HG03045 (cell line): Measurements from ENCODE around the gene RTEL1.
"Not testable (repeated sequence)": the region's sequence is repeated elsewhere in the genome, so short reads cannot be mapped to it uniquely, and the experiment has no call there.

ENCODE experiments used
- ATAC-seq: cut with Tn5 transposase; IDR thresholded peaks from one replicate; pipeline ENCODE4 v1.9.1; 2021; ENCODE audit warnings: mild to moderate bottlenecking, moderate library complexity; ENCODE audit not compliant: unreplicated experiment

The RTEL1 gene

DNA sequence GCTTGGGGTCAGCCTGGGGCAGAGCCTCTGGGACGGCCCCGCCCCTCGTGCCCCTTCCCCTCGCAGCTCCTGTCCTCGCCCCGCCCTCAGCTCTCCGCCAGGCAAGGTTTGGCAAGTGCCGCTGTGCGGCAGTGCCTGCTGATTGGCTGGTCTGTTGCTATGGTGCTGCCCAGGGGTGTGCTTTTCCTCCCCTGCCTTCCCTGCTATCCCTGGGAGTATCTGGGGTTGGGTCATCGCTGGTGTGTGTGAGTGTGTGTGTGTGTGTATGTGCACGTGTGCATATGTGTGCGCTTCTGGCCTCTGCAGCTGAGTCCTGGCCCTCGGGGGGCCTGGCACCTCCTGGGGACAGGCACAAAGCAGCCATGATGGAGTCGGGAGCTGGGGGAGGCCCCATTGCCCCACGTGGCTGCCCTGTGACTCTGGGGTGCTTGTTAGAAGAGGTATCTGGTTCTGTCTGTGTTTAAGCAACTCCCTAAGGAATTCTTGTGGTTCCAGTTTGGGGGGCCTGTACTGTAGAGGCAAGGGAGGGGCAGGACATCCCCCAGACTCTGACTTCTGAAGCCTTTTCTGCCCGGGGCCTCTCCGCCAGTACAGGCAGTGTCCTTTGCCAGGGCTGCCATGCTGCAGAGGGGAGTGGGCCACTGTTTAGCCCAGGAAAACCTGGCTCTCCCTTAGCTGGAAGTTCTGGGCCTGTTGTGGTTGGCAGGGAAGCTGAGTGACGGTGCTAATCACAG lies 6.9 kb downstream of the RTEL1 start:
- ATAC-seq = no peak

DNA sequence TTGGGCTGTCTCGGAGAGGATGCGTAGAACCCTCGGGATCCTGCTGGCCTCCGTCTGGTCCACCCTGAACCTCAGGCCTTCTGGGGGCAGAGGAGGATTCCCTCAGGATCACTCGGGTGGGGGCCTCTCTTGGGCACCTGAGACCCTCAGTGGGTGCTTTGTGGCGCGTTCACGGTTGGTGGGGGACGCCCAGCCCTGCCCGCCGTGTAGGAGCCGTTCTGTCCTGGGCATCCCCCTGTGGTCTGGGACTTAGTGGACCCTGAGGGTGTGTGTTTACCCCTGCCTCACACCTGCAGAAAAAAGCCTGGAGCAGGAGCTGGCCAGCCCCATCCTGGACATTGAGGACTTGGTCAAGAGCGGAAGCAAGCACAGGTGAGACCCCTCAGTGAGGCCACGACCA lies 7.6 kb downstream of the RTEL1 start:
- ATAC-seq = no peak

DNA sequence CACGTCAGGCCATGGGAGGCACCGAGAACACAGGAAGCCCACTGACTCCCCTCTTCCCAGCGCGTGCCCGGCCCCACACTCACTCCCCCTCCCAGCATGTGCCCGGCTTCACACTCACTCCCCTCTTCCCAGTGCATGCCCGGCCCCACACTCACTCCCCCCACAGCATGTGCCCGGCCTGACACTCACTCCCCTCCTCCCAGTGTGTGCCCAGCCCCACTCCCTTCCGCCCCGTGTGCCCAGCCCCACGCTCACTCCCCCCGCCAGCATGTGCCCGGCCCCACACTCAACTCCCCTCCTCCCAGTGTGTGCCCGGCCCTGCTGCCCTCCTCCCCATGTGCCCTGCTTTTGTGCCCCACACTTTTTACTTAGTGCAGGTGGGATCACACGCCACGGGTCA lies 9.7 kb downstream of the RTEL1 start:
- no peak for ATAC-seq

DNA sequence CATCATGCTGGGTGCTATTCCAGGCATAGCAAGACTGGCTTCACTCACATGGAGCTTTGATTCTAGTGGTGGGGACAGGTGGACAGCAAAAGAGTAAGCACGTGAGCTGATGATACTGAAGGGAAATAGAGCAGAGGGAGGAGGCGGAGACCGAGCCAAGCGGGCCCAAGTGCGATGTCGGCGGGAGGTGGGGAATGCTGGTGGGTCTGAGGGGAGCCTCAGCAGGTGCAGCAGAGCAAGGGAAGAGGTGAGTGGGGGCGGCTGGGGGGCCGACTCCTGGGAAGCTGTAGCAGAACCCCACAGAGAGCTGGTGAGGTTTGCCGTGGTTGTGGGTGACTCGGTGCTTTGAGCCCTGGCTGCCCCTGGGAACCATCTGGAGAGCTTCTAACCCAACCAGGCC lies 10.2 kb downstream of the RTEL1 start:
- no peak for ATAC-seq

DNA sequence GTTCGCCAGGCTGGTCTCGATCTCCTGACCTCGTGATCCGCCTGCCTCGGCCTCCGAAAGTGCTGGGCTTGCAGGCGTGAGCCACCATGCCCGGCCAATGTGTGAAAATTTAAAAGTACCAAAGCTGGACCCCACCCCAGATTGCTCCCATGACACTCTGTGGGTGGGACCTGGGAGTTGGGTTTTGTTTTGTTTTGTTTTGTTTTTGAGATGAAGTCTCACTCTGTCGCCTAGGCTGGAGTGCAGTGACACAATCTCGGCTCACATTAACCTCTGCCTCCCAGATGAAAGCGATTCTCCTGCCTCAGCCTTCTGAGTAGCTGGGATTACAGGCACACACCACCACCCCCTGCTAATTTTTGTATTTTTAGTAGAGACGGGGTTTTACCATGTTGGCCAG lies 13.6 kb downstream of the RTEL1 start:
- not testable (repeated sequence) for ATAC-seq

DNA sequence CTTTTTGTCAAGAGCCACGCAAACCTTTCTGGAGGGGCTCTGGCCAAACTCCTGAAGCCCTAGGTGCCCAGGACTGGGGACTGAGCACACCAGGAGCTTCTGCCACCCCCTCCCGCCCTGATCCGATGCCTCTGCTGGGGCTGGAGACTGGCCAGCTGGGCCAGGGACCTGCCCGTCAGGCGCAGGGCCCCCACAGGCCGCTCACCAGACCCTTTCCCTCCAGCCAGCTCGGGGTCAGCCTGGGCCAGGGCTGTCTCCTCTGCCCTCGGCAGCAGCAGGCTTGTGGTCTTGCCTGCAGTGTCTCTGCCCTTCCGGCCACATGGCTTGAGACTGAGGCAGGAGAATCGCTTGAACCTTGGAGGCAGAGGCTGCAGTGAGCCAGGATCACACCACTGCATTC lies 14.6 kb downstream of the RTEL1 start:
- ATAC-seq = no peak

DNA sequence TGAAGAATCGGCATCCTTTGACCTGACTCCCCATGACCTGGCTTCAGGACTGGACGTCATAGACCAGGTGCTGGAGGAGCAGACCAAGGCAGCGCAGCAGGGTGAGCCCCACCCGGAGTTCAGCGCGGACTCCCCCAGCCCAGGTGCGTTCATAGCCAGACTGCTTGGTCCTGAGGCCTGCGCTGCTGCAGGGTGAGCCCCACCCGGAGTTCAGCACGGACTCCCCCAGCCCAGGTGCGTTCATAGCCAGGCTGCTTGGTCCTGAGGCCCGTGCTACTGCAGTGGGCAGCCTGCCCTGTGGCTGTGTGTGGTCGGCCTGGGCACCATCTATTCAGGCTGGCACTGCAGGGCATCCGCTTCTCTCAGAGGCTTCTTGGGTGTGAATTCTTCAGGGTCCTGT lies 15.8 kb downstream of the RTEL1 start:
- ATAC-seq = no peak

DNA sequence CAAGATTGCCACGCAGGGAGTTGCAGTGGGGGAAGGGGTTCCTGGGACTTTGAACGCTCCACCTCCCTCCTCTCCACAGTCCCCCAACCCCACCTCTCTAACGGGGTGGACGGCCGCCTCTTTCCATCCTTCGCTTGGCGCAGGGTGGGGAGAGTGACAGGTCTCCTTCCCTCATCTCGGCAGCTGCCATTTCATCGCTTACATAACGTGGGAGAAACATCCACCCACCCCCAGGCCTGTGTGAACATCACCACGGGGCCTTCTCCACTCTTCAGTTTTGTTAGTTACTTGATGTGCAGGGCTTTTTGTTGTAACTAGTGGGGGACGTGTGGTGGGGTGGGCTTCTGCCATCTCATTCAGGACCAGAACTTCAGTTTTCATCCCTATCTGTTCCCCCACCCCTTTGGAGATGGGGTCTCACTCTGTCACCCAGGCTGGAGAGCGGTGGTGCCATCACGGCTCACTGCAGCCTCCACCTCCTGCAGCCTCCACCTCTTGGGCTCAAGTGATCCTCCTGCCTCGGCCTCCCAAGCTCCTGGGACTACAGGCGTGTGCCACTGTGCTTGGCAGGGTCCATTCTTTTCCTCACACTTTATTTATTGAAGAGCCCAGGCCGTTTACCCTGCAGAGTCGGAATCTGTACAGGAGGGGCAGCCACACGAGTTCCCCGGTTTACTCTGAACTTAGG lies 17.7 kb downstream of the RTEL1 start:
- ATAC-seq = no peak

DNA sequence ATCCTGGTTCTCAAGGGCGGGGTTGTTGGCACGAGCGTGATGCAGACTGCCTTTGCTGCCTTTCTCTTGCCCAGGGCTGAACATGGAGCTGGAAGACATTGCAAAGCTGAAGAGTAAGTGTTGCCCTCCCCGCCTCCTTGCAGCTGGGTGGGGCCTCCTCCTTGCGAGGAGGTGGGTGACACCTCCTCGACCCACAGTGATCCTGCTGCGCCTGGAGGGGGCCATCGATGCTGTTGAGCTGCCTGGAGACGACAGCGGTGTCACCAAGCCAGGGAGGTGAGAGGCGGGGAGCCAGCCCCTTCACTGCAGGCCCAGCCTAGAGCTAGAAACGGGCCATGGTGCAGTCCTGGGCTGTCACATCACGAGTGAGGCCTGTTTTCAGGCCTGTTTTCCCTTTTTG lies 20.0 kb downstream of the RTEL1 start:
- ATAC-seq = no peak

DNA sequence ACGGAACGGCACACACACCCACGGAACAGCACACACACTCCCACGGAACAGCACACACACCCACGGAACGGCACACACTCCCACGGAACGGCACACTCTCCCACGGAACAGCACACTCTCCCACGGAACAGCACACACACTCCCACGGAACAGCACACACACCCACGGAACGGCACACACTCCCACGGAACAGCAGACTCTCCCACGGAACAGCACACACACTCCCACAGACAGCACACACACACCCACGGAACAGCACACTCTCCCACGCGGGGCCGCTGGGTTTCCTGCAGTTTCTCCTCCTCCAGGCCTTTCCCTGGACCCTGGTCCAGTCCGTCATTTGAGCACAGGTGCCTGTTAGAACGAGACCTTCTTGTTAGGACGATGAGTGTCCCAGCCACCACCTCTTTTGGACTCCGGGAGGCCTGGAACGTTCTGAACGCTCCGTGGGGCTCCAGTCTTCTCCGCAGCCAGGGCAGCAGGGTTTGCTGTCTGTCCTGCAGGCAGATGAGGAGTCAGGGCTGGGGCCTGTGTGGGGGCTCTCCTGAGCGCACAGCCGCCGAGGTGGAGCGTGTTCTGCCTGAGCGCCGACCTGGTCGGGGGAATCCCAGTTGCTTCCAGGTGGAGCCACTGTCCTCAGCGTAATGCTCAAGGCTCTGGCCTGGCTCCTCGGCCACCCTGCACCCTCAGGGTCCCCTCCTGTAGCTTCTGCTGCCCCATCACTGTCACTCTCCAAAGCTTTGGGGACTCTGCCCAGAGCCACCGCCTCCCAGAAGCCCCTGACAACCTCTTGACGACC lies 20.8 kb downstream of the RTEL1 start:
- no peak for ATAC-seq

DNA sequence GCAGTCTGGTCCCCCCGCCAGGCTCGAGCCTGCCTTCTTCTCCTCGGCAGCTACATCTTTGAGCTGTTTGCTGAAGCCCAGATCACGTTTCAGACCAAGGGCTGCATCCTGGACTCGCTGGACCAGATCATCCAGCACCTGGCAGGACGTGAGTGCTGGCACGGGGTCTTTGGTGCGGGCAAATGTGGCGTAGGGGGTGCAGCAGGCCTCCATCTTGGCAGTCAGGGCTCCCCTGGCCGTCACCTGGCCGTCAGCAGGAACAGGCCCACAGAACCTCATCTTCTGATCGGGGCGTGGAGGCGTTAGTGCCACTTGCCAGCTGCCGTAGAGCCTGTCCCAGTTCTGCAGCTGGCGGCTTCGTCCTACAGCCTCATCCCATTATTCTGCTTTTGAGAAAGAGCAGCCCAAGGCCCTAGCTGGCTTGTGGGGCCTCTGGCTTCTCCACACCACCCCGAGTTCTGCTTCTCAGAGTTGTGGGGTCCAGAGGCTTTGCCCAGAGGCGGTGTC lies 21.7 kb downstream of the RTEL1 start:
- ATAC-seq = no peak

DNA sequence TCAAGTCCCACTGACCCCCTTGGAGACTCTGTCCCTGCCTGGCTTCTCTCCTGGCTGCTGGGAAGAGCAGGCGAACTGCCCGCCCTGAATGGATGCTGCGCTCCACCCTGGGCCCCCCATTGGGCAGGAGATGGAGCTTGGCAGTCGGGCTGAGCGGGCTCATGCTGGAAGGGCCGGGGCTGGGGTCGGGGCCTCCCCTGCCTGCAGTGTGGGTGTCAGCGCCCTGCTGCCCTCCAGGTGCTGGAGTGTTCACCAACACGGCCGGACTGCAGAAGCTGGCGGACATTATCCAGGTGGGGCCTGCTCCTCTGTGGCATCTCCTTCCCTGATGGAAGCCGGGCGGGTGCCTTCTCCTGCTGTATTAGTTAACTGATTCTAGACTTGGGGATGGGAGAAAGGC lies 22.3 kb downstream of the RTEL1 start:
- no peak for ATAC-seq

DNA sequence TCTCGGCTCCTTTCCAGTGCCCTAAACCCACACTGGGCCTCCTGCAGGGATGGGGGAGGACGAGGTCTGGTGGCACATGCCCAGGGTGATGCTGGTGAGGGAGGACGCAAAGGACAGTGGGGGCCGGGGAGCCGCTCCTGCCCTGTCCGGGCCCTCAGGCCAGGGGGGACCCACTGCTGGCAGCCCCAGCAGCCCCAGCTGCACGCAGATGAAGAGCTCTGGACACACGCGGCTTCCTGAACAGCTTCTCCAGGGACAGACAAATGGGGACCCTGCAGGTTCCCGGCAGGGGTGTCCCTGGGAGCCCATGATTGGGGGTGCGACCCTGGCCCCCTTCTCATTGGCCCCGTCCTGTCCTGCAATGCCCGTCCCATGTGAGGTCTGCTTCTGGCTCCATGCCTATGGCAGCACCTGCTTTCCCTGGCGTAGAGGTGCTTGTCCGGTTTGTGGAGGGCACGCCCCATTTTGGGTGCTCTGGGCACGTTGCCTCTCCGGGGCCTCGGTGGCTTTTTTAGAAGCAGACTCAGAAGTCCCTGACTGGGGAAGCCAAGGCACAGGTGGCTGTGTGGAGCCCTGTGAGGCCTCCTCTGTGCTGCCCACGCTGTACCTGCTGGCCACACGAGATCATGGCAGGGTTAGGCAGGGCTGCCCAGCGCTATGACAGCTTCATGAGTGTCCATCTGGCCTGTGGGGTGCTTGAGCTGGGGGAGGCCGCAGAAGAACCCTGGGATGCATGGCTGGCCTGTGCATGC lies 22.9 kb downstream of the RTEL1 start:
- ATAC-seq = no peak

DNA sequence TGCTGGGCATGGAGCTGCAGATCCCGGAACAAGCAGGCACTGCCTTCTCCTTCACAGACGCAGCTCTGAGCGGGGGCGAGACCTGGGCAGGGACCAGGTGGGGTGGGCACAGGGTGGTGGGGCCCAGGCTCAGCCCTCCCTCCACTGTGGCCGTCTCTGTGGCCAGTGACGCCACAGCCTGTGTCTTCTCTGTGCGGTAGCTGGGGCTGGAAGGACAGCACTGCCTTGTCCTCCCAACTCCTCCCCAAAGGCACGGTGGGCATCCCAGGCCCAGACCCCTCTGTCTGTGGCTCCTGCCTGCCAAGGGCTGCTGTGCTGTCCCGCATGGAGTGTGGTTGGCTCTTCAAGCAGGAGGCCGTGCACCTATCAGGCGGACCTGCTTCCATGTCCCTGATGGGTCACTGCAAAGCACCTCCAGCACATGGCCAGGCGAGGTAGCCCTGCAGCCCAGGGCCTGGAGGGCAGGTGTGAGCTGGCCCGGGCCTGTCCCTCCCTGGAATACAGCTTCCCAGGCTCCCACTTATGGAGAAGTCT lies 23.6 kb downstream of the RTEL1 start:
- no peak for ATAC-seq

DNA sequence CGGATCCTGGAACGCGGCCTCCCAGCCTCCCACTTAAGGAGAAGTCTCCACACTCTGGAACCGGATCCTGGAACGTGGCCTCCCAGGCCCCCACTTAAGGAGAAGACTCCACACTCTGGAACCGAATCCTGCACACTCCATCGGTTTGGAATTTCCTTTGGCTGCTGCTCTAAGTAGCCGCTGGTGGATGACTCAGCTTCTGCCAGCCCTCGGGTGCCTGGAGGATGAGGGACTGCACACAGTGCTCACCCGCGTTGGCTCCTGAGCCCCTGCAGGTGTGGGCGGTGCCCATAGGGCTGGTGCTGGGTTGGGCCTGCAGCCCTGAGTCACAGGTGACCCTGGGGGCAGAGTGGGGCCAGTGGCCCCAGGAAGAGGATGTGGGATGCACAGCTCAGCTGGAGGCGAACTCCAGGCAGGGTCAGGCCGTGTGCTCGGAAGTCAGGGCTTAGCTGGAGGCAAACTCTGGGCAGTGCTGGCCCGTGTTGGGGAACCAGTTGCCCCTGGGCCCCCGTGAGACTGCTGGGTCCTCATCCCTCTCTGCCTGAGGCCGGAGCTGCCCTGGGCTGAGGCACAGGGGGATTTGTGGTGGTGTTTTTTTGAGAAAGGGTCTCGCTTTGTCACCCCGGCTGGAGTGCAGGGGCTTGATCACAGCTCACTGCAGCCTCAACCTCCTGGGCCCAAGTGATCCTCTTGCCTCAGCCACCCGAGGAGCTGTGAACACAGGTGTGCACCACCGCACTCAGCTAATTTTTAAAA lies 24.4 kb downstream of the RTEL1 start:
- no peak for ATAC-seq

DNA sequence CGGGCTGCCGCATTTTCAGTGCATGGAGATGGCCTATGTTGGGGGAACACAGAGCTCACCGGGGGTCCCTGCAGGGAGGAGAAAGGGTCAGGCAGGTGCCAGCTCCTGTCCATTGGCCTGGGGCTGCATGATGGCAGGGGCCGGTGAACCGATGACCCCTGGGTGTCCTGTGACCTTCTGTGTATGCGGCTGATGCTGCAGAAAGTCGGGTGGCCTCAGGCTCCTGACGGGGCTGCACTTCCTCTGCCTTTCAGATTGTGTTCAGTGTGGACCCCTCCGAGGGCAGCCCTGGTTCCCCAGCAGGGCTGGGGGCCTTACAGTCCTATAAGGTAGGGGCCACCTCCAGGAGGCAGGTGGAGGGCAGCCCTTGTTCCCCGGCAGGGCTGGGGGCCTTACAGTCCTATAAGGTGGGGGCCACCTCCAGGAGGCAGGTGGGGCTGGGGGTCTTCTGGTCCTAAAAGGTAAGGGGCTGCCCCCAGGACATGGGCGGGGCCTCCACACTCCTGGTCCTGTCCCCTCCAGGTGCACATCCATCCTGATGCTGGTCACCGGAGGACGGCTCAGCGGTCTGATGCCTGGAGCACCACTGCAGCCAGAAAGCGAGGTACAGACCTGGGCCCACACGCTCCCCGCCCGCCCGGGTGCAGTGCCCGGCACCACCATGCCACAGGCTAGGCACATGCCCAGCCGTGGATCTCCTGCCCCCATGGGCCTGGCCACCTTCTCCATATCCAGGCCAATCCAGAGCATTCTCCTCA lies 27.3 kb downstream of the RTEL1 start:
- ATAC-seq = no peak

DNA sequence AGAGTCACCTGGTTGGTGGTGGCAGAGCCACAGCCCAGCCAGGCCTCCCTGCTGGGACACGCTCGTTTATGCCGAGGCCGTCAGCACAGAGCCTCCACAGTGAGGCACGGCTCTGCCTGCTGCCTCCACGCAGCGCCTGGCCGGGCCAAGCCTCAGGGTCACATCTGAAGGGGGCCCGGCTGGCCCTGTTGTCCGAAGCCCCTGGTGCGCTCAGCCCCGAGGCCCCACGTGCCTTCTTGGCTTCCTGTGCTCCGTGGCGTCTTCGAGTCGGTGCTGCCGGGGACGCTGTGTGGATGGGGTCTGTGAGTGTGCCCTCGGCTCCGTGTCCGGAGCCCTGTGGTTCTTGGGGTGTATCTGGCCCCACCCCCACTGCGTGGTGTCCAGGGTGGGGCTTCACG lies 28.0 kb downstream of the RTEL1 start:
- no peak for ATAC-seq

DNA sequence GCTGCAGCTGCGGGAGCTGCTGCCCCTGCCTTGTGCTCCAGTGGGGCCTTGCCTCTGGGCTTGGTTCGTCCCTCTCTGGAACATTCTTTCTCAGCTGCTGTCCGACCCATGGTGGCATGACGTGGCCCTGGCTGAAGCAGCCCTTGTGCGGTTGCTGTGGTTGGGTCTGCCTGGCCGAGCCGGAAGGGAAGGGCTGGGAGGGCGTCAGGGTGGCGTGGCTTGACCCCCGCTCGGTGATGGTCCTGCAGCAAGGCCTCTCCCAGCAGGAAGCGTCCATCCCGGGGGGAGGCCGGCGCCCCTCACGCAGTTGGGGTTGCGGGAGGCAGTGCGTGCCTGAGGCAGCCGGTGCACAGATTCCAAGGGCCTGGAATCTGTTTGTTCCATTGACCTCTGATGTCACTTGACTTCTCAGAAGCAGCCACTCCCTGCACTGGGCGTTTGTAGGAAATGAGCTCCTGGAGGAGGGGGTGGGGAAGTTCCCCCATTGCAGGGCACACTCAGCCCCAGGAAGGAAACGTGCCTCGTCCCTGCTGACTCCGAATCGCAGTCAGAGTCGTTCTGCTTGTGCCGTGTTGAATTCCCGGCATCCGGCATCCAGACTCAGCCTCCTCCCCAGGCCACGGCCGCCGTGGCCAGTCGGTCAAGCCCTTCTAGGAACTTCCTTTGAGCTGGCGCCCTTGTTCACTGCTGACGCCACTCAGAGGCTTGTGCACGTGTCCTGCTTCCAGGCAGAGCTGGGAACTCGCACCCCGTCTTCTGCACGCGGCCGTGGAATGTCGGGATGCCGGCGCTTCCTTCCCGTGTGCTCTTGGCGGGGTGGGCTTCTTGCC lies 28.6 kb downstream of the RTEL1 start:
- no peak for ATAC-seq
